ENCODE measurements around the gene MANF.

The MANF gene

GRCh38 chr3:51390246-51391074, 5.4 kb downstream of the MANF start:
- DNase-seq: no peak

- DNase-seq: peak; percentile 10
Observed at GRCh38 chr3:51391075-51391565, 6.0 kb downstream of the MANF start, which contains the start of gene RBM15B. Gene RBM15B, plus strand, starts transcription at chr3:51391285. Its CDS starts 115 bp downstream, at chr3:51391400.

GRCh38 chr3:51391566-51392354, 6.7 kb downstream of the MANF start:
- DNase-seq: no peak

- no peak for DNase-seq
Observed at GRCh38 chr3:51392355-51393133, 7.5 kb downstream of the MANF start.

GRCh38 chr3:51393134-51393495, 8.0 kb downstream of the MANF start:
- no peak for DNase-seq

- no peak for DNase-seq
Observed at GRCh38 chr3:51393564-51393963, 8.5 kb downstream of the MANF start.

- DNase-seq: no peak
Observed at GRCh38 chr3:51394541-51394940, 9.4 kb downstream of the MANF start.

- no peak for DNase-seq
Observed at GRCh38 chr3:51395493-51396213, 10.6 kb downstream of the MANF start.

- no peak for DNase-seq
Observed at GRCh38 chr3:51396401-51396800, 11.3 kb downstream of the MANF start.

GRCh38 chr3:51397392-51397791, 12.3 kb downstream of the MANF start:
- DNase-seq: no peak

GRCh38 chr3:51398595-51399310, 13.7 kb downstream of the MANF start:
- no peak for DNase-seq

GRCh38 chr3:51400166-51400565, 15.1 kb downstream of the MANF start:
- no peak for DNase-seq

GRCh38 chr3:51401735-51402134, 16.6 kb downstream of the MANF start:
- DNase-seq: no peak

- DNase-seq: no peak
Observed at GRCh38 chr3:51403675-51404074, 18.6 kb downstream of the MANF start.

GRCh38 chr3:51408021-51408420, 22.9 kb downstream of the MANF start:
- DNase-seq: no peak

GRCh38 chr3:51408813-51409212, 23.7 kb downstream of the MANF start:
- no peak for DNase-seq

GRCh38 chr3:51422211-51422610, 37.1 kb downstream of the MANF start:
- no peak for DNase-seq

- no peak for DNase-seq
Observed at GRCh38 chr3:51426921-51427320, 41.8 kb downstream of the MANF start.

- no peak for DNase-seq
Observed at GRCh38 chr3:51429138-51429537, 44.0 kb downstream of the MANF start.

- DNase-seq: no peak
Observed at GRCh38 chr3:51434110-51434509, 49.0 kb downstream of the MANF start.

GRCh38 chr3:51434746-51435327, 49.7 kb downstream of the MANF start:
- no peak for DNase-seq

Measured in NCI-H187 treated with DMSO at 0.1 percent for 48 hours (cell line).